PFSK-1 (cell line): Measurements from ENCODE around the gene ADAM19.

Experiments used
- FOXP2 ChIP-seq: optimal IDR thresholded peaks from 2 replicates; pipeline ENCODE3; 2011; ENCODE audit warnings: borderline replicate concordance, control low read depth, inconsistent platforms; ENCODE audit not compliant: insufficient read depth; ENCODE audit errors: extremely low read length, extremely low read depth
- SIN3A ChIP-seq: IDR thresholded peaks from 2 replicates; pipeline ENCODE4 v1.6.1; 2012; ENCODE audit warnings: mild to moderate bottlenecking, low read length, moderate library complexity, borderline replicate concordance; ENCODE audit not compliant: insufficient read depth
- TF ChIP-seq, protein P1 (sequence below), 2 experiments: IDR thresholded peaks; 2 replicates each; pipeline versions ENCODE4 v1.6.1 to v1.8.0; 2011 to 2012; ENCODE audit warnings: low read depth in 2 of 2, low read length in 2 of 2, control low read depth in 1 of 2, inconsistent platforms in 1 of 2, mild to moderate bottlenecking in 1 of 2, moderate library complexity in 1 of 2; ENCODE audit not compliant: insufficient read depth in 1 of 2

- TF ChIP-seq, protein P1, sequence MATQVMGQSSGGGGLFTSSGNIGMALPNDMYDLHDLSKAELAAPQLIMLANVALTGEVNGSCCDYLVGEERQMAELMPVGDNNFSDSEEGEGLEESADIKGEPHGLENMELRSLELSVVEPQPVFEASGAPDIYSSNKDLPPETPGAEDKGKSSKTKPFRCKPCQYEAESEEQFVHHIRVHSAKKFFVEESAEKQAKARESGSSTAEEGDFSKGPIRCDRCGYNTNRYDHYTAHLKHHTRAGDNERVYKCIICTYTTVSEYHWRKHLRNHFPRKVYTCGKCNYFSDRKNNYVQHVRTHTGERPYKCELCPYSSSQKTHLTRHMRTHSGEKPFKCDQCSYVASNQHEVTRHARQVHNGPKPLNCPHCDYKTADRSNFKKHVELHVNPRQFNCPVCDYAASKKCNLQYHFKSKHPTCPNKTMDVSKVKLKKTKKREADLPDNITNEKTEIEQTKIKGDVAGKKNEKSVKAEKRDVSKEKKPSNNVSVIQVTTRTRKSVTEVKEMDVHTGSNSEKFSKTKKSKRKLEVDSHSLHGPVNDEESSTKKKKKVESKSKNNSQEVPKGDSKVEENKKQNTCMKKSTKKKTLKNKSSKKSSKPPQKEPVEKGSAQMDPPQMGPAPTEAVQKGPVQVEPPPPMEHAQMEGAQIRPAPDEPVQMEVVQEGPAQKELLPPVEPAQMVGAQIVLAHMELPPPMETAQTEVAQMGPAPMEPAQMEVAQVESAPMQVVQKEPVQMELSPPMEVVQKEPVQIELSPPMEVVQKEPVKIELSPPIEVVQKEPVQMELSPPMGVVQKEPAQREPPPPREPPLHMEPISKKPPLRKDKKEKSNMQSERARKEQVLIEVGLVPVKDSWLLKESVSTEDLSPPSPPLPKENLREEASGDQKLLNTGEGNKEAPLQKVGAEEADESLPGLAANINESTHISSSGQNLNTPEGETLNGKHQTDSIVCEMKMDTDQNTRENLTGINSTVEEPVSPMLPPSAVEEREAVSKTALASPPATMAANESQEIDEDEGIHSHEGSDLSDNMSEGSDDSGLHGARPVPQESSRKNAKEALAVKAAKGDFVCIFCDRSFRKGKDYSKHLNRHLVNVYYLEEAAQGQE (IDR thresholded peaks at IDR 0.05; ENCODE audit: insufficient read depth in 1 of 2, low read depth in 2 of 2, low read length in 2 of 2) = no peak
- TF ChIP-seq SIN3A (no peak), FOXP2 (no peak)
Measured at GRCh38 chr5:157611571-157612476, 36.2 kb upstream of the ADAM19 start.
